H1 (cell line): ENCODE measurements around the gene CASQ2. TPM values are rescaled to one million over a fixed set of nuclear protein-coding genes. Genes with fewer than 3 reads are reported as not detected.

Experiments
- CTCF ChIA-PET: fragments of 300-600 bp; sonication (Branson Sonifier 250); formaldehyde crosslinking; loops from one replicate; lab custom pipeline; 2021; ENCODE audit not compliant: partially characterized antibody; lab: Charles Lee
- POLR2A ChIA-PET: fragments of 300-600 bp; sonication (Branson Sonifier 250); formaldehyde crosslinking; loops from one replicate; lab custom pipeline; 2021; ENCODE audit warnings: inconsistent platforms; ENCODE audit not compliant: partially characterized antibody; lab: Charles Lee
- DNase-seq, 2 experiments: peaks; one replicate each; pipeline versions ENCODE4 v3.0.0 to v3.0.0-alpha.2; 2010 to 2022; ENCODE audit warnings: low spot score in 2 of 2, low read depth in 1 of 2, mixed read lengths in 1 of 2
- FAIRE-seq: peaks from 2 replicates; lab custom pipeline; 2011; peaks lifted over from hg19 to GRCh38; lab: Jason Lieb, UNC
- H2AFZ ChIP-seq: 2 replicates; pipeline ENCODE4 v1.8.1; 2012; ENCODE audit warnings: low read length, inconsistent platforms
- H2AK5ac ChIP-seq: 2 replicates; pipeline ENCODE4 v1.6.1; 2013; ENCODE audit warnings: low read depth, low read length
- H2BK120ac ChIP-seq: replicated peaks from 2 replicates; pipeline ENCODE3; 2013; ENCODE audit warnings: low read depth, low read length, inconsistent platforms
- H2BK12ac ChIP-seq: 2 replicates; pipeline ENCODE4 v1.6.1; 2013; ENCODE audit warnings: low read depth, low read length
- H2BK15ac ChIP-seq: 2 replicates; pipeline ENCODE4 v1.6.1; 2013; ENCODE audit warnings: low read length
- H2BK20ac ChIP-seq: 2 replicates; pipeline ENCODE4 v1.6.1; 2013; ENCODE audit warnings: low read length
- H2BK5ac ChIP-seq: 2 replicates; pipeline ENCODE4 v1.6.1; 2013; ENCODE audit warnings: low read depth, low read length
- H3K14ac ChIP-seq: 2 replicates; pipeline ENCODE4 v1.6.1; 2013; ENCODE audit warnings: inconsistent platforms; ENCODE audit not compliant: insufficient read length
- H3K18ac ChIP-seq: 2 replicates; pipeline ENCODE4 v1.6.1; 2013; ENCODE audit warnings: low read length; ENCODE audit errors: extremely low read depth
- H3K23ac ChIP-seq: 2 replicates; pipeline ENCODE4 v1.6.1; 2013; ENCODE audit warnings: inconsistent platforms; ENCODE audit not compliant: insufficient read length
- H3K23me2 ChIP-seq: 2 replicates; pipeline ENCODE4 v1.6.1; 2013; ENCODE audit warnings: low read depth, low read length
- H3K27ac ChIP-seq: 2 replicates; pipeline ENCODE4 v1.6.1; 2011; ENCODE audit warnings: low read depth, low read length, inconsistent platforms
- H3K27me3 ChIP-seq, 4 experiments: replicated peaks in 1 of 4; 1 replicate in 1 of 4; 2 replicates in 3 of 4; pipeline versions ENCODE4 v1.6.1 to v1.8.1; 2011 to 2013; ENCODE audit warnings: low read length in 3 of 4, mild to moderate bottlenecking in 3 of 4, inconsistent platforms in 2 of 4, mixed read lengths in 2 of 4, moderate library complexity in 1 of 4; ENCODE audit not compliant: control insufficient read depth in 3 of 4, insufficient read depth in 3 of 4; ENCODE audit errors: extremely low read depth in 1 of 4
- H3K36me3 ChIP-seq, 4 experiments: 2 replicates each; pipeline versions ENCODE4 v1.6.1 to v1.8.1; 2011 to 2013; ENCODE audit warnings: mild to moderate bottlenecking in 4 of 4, low read length in 3 of 4, moderate library complexity in 2 of 4, control low read depth in 1 of 4, inconsistent platforms in 1 of 4; ENCODE audit not compliant: insufficient read depth in 4 of 4, control insufficient read depth in 2 of 4
- H3K4ac ChIP-seq: replicated peaks from 2 replicates; pipeline ENCODE3; 2013; ENCODE audit warnings: low read length, low read depth, mixed read lengths, inconsistent platforms; ENCODE audit not compliant: insufficient read length
- H3K4me1 ChIP-seq, 4 experiments: replicated peaks in 1 of 4; 1 replicate in 1 of 4; 2 replicates in 3 of 4; pipeline versions ENCODE4 v1.6.1 to v1.8.1; 2011 to 2013; ENCODE audit warnings: low read length in 3 of 4, inconsistent platforms in 2 of 4, mixed read lengths in 1 of 4; ENCODE audit not compliant: insufficient read depth in 4 of 4, control insufficient read depth in 3 of 4
- H3K4me2 ChIP-seq, 2 experiments: 2 replicates each; pipeline versions ENCODE4 v1.6.1 to v1.8.1; 2011 to 2013; ENCODE audit warnings: low read depth in 2 of 2, low read length in 2 of 2, control low read depth in 1 of 2, inconsistent platforms in 1 of 2, mild to moderate bottlenecking in 1 of 2; ENCODE audit not compliant: insufficient read depth in 1 of 2
- H3K4me3 ChIP-seq, 4 experiments: fragments of 200-600, 300-600 bp in 1 of 4; sonication (generic), shearing (Covaris generic), sonication (Bioruptor Twin) in 1 of 4; 2 replicates each; pipeline versions ENCODE4 v1.5.1 to v1.8.1; 2011 to 2016; ENCODE audit warnings: low read length in 4 of 4, low read depth in 3 of 4, control low read depth in 2 of 4, inconsistent platforms in 2 of 4, mild to moderate bottlenecking in 2 of 4, mixed read lengths in 1 of 4, moderate library complexity in 1 of 4; ENCODE audit not compliant: insufficient read depth in 2 of 4; ENCODE audit errors: extremely low read depth in 1 of 4
- H3K56ac ChIP-seq: replicated peaks from 2 replicates; pipeline ENCODE3; 2013; ENCODE audit warnings: low read depth, mild to moderate bottlenecking, mixed read lengths, low read length, inconsistent platforms; ENCODE audit not compliant: insufficient read length
- H3K79me1 ChIP-seq: 2 replicates; pipeline ENCODE4 v1.6.1; 2013; ENCODE audit warnings: low read depth, low read length, control low read depth
- H3K79me2 ChIP-seq, 2 experiments: 2 replicates each; pipeline versions ENCODE4 v1.6.1 to v1.8.1; 2012 to 2013; ENCODE audit warnings: low read length in 2 of 2, mild to moderate bottlenecking in 2 of 2, inconsistent platforms in 1 of 2; ENCODE audit not compliant: insufficient read depth in 2 of 2, control insufficient read depth in 1 of 2
- H3K9ac ChIP-seq, 4 experiments: replicated peaks in 1 of 4; 1 replicate in 1 of 4; 2 replicates in 3 of 4; pipeline versions ENCODE4 v1.6.1 to v1.8.1; 2011 to 2013; ENCODE audit warnings: low read depth in 3 of 4, low read length in 3 of 4, control low read depth in 2 of 4, mild to moderate bottlenecking in 2 of 4, moderate library complexity in 2 of 4, inconsistent platforms in 1 of 4; ENCODE audit errors: extremely low read depth in 1 of 4
- H3K9me3 ChIP-seq, 2 experiments: 2 replicates each; pipeline versions ENCODE4 v1.6.1 to v1.8.1; 2012 to 2013; ENCODE audit warnings: mild to moderate bottlenecking in 2 of 2, moderate library complexity in 2 of 2, control low read depth in 1 of 2, inconsistent platforms in 1 of 2, low read depth in 1 of 2, low read length in 1 of 2, mixed read lengths in 1 of 2; ENCODE audit not compliant: insufficient read depth in 2 of 2
- H4K20me1 ChIP-seq, 2 experiments: replicated peaks in 1 of 2; 2 replicates each; pipeline versions ENCODE3 to v1.8.1; 2011 to 2013; ENCODE audit warnings: inconsistent platforms in 2 of 2, low read length in 2 of 2, mild to moderate bottlenecking in 1 of 2; ENCODE audit not compliant: insufficient read depth in 2 of 2, control insufficient read depth in 1 of 2
- H4K5ac ChIP-seq: 2 replicates; pipeline ENCODE4 v1.6.1; 2013; ENCODE audit warnings: low read length, low read depth, mixed read lengths, inconsistent platforms; ENCODE audit not compliant: insufficient read length
- H4K8ac ChIP-seq: 2 replicates; pipeline ENCODE4 v1.8.0; 2013; ENCODE audit warnings: mild to moderate bottlenecking, moderate library complexity, low read length, inconsistent platforms; ENCODE audit not compliant: insufficient read depth; ENCODE audit errors: extremely low read depth
- H4K91ac ChIP-seq: replicated peaks from 2 replicates; pipeline ENCODE3; 2013; ENCODE audit warnings: low read length, mixed read lengths, inconsistent platforms; ENCODE audit not compliant: insufficient read length
- BCL11A ChIP-seq, 2 experiments: IDR thresholded peaks; one replicate each; pipeline ENCODE4 v1.6.1; 2011; ENCODE audit warnings: low read depth in 2 of 2, low read length in 2 of 2, mild to moderate bottlenecking in 2 of 2
- GABPA ChIP-seq: IDR thresholded peaks from 2 replicates; pipeline ENCODE4 v1.6.1; 2011; ENCODE audit warnings: mild to moderate bottlenecking, low read length, moderate library complexity, borderline replicate concordance; ENCODE audit not compliant: insufficient read depth
- MAFK ChIP-seq: IDR thresholded peaks from 2 replicates; pipeline ENCODE4 v1.6.1; 2012; ENCODE audit warnings: low read depth, mild to moderate bottlenecking, improper control_type of control experiment, low read length
- RNF2 ChIP-seq: fragments of 200-900, 300-1000 bp; sonication (generic); IDR thresholded peaks from 2 replicates; pipeline ENCODE4 v1.7.1; 2016; ENCODE audit warnings: borderline replicate concordance, low read depth, mild to moderate bottlenecking, antibody characterized with exemption, low read length; ENCODE audit not compliant: poor library complexity, severe bottlenecking; ENCODE audit errors: missing control alignments
- TEAD4 ChIP-seq: IDR thresholded peaks from 2 replicates; pipeline ENCODE4 v1.6.1; 2012; ENCODE audit warnings: low read depth, low read length, inconsistent platforms, mixed read lengths
- WGBS, 2 experiments: shearing (Covaris generic) in 1 of 2; methylation state at CpG; one replicate each; pipeline versions ENCODE4 v1.1.6 to v1.1.7; 2013 to 2015; ENCODE audit warnings: low lambda C conversion rate in 2 of 2, mixed read lengths in 2 of 2, inconsistent platforms in 1 of 2, low coverage in 1 of 2, missing lambda C conversion rate in 1 of 2; ENCODE audit not compliant: insufficient replicate concordance in 2 of 2, insufficient coverage in 1 of 2, insufficient read length in 1 of 2; ENCODE audit errors: extremely low coverage in 1 of 2, missing lambda C conversion rate in 1 of 2; 5-methylcytosine and 5-hydroxymethylcytosine counted together
- polyA plus RNA-seq, 7 experiments: library from polyadenylated mRNA; depleted of rRNA in 3 of 7; stranded (reverse) in 5 of 7; unstranded in 2 of 7; fragments of >200 nt in 5 of 7; fragments of 200-250 nt in 2 of 7; gene quantifications; 1 replicate in 5 of 7; 2 replicates in 1 of 7; 4 replicates in 1 of 7; pipeline versions ENCODE4 v1.2.1 to v1.2.3, GENCODE V29; 2011 to 2013; ENCODE audit warnings: missing spikeins in 2 of 7, mixed read lengths in 2 of 7
- total RNA-seq: library from RNA; stranded (reverse); fragmentation: NEBNext Ultra II Directional; extraction: Animal tissue kit (Norgen Biotek cat#: 25700); gene quantifications from 2 replicates; pipeline ENCODE4 v1.2.1, GENCODE V29; 2021

CASQ2 gene
- total and polyA plus RNA-seq, 2 of the 8 experiments (the other 6 are each of a cell fraction or from before 2014, with no cell fraction given): not detected

DNA sequence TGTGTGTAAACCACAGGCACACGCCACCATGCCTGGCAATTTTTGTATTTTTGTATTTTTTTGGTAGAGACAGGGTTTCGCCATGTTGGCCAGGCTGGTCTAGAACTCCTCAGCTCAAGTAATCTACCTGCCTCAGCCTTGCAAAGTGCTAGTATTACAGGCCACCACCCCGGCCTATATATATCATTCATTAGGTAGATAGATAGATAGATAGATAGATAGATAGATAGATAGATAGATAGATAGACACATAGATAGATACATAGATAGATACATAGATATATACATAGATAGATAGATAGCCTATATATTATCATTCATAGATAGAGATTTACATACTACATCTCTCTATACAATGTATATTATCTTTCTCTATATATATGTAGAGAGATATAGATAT, 80.8 kb downstream of the CASQ2 start:
- Histone ChIP-seq H3K79me1 (no peaks in the 10 kb centered on the region), H2BK5ac (no peak overlapping the region), H2AFZ (no peak overlapping the region), H3K4ac (no peak overlapping the region), H3K4me3 (no peak overlapping the region), H3K9ac (no peak overlapping the region), H3K27me3 (no peaks in the 10 kb centered on the region), H3K4me1 (no peaks in the 10 kb centered on the region), H3K56ac (no peak overlapping the region), H3K14ac (no peak overlapping the region), H4K8ac (no peak overlapping the region), H3K79me2 (no peaks in the 10 kb centered on the region), H4K20me1 (peaks cover 0 to 2% of the 10 kb centered on the region in 2 experiments), H4K91ac (no peak overlapping the region), H3K23me2 (no peaks in the 10 kb centered on the region), H3K4me2 (no peak overlapping the region), H4K5ac (no peak overlapping the region), H3K23ac (no peak overlapping the region), H3K27ac (no peak overlapping the region), H2BK12ac (no peak overlapping the region), H2BK15ac (no peak overlapping the region), H3K36me3 (peaks cover 5 to 24% (median 21%) of the 10 kb centered on the region in 4 experiments; a peak in 7 of 8 replicates), H2BK120ac (no peak overlapping the region), H2AK5ac (no peak overlapping the region), H3K18ac (no peak overlapping the region), H3K9me3 (no peaks in the 10 kb centered on the region), H2BK20ac (no peak overlapping the region)
- DNase-seq (no peak), FAIRE-seq (no peak)
- WGBS, 2 experiments: 94% methylated on average over 3 of the region's 3 CpGs; no CpG with 5 or more reads in 1 of the 2 experiments
- CTCF ChIA-PET: interaction anchor here (0.6 to 5.4 kb wide), 5 partner anchors 19 to 78 kb away, joined by 3 to 44 read pairs (median 3); no protein-coding TSS in a partner anchor
- POLR2A ChIA-PET: interaction anchor here (0.7 kb wide), 1 partner anchor 59 kb away, joined by 3 read pairs; no protein-coding TSS in a partner anchor
- TF ChIP-seq TEAD4: no peak
- no peak for TF ChIP-seq GABPA
- TF ChIP-seq BCL11A (IDR thresholded peaks at IDR 0.05; ENCODE audit: low read depth in 2 of 2, low read length in 2 of 2): no peak
- no peak for TF ChIP-seq RNF2
- no peak for TF ChIP-seq MAFK
